Neural cell (in vitro differentiated cells): ENCODE results near the gene CDCA8.

ENCODE experiments used
- TF ChIP-seq, protein P1 (sequence below): fragments of 450-650 bp; IDR thresholded peaks from 2 replicates; pipeline ENCODE4 v1.5.1; 2014; ENCODE audit warnings: antibody characterized with exemption, mild to moderate bottlenecking, moderate library complexity; ENCODE audit not compliant: poor library complexity, severe bottlenecking
- TF ChIP-seq, protein P2 (sequence below): IDR thresholded peaks from 2 replicates; pipeline ENCODE4 v1.6.1; 2012; ENCODE audit warnings: borderline replicate concordance

- TF ChIP-seq, protein P1, sequence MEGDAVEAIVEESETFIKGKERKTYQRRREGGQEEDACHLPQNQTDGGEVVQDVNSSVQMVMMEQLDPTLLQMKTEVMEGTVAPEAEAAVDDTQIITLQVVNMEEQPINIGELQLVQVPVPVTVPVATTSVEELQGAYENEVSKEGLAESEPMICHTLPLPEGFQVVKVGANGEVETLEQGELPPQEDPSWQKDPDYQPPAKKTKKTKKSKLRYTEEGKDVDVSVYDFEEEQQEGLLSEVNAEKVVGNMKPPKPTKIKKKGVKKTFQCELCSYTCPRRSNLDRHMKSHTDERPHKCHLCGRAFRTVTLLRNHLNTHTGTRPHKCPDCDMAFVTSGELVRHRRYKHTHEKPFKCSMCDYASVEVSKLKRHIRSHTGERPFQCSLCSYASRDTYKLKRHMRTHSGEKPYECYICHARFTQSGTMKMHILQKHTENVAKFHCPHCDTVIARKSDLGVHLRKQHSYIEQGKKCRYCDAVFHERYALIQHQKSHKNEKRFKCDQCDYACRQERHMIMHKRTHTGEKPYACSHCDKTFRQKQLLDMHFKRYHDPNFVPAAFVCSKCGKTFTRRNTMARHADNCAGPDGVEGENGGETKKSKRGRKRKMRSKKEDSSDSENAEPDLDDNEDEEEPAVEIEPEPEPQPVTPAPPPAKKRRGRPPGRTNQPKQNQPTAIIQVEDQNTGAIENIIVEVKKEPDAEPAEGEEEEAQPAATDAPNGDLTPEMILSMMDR = no peak
- TF ChIP-seq, protein P2, sequence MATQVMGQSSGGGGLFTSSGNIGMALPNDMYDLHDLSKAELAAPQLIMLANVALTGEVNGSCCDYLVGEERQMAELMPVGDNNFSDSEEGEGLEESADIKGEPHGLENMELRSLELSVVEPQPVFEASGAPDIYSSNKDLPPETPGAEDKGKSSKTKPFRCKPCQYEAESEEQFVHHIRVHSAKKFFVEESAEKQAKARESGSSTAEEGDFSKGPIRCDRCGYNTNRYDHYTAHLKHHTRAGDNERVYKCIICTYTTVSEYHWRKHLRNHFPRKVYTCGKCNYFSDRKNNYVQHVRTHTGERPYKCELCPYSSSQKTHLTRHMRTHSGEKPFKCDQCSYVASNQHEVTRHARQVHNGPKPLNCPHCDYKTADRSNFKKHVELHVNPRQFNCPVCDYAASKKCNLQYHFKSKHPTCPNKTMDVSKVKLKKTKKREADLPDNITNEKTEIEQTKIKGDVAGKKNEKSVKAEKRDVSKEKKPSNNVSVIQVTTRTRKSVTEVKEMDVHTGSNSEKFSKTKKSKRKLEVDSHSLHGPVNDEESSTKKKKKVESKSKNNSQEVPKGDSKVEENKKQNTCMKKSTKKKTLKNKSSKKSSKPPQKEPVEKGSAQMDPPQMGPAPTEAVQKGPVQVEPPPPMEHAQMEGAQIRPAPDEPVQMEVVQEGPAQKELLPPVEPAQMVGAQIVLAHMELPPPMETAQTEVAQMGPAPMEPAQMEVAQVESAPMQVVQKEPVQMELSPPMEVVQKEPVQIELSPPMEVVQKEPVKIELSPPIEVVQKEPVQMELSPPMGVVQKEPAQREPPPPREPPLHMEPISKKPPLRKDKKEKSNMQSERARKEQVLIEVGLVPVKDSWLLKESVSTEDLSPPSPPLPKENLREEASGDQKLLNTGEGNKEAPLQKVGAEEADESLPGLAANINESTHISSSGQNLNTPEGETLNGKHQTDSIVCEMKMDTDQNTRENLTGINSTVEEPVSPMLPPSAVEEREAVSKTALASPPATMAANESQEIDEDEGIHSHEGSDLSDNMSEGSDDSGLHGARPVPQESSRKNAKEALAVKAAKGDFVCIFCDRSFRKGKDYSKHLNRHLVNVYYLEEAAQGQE = no peak
These were observed 39.1 kb downstream of the CDCA8 start for GRCh38 chr1:37731312-37732019.
